Activated T-helper 17 cell treated with anti-CD3 and anti-CD28 coated beads, Interleukin-2, amount 50 U/mL, for 72 hours (primary cell): ENCODE data around the gene PPP1R7. TPM values are rescaled to one million over a fixed set of nuclear protein-coding genes. Genes with fewer than 3 reads are reported as not detected.

Source experiments
- ATAC-seq: fragments of 150-1000 bp; cut with Tn5 transposase; replicated peaks from 2 replicates; pipeline ENCODE4 v1.10.0; 2021; ENCODE audit warnings: mild to moderate bottlenecking, moderate library complexity
- H3K27ac Mint-ChIP-seq: one replicate; pipeline ENCODE4 v1.8.0; 2022; ENCODE audit warnings: mixed read lengths
- H3K27me3 Mint-ChIP-seq: one replicate; pipeline ENCODE4 v1.8.0; 2022; ENCODE audit warnings: mixed read lengths
- H3K36me3 Mint-ChIP-seq: one replicate; pipeline ENCODE4 v1.8.0; 2022; ENCODE audit warnings: low read depth, mild to moderate bottlenecking, mixed read lengths
- H3K4me1 Mint-ChIP-seq: one replicate; pipeline ENCODE4 v1.8.0; 2022; ENCODE audit warnings: mixed read lengths
- H3K4me3 Mint-ChIP-seq: one replicate; pipeline ENCODE4 v1.8.0; 2022; ENCODE audit warnings: mild to moderate bottlenecking, mixed read lengths
- H3K9me3 Mint-ChIP-seq: one replicate; pipeline ENCODE4 v1.8.0; 2022; ENCODE audit warnings: mixed read lengths
- total RNA-seq, 2 donors: library from RNA; stranded (reverse); gene quantifications; one replicate each; pipeline ENCODE4 v1.2.3, GENCODE V29; 2022

Gene PPP1R7
- total RNA-seq, 2 donors from 2014 or later: 81.9 to 86.4 TPM

DNA sequence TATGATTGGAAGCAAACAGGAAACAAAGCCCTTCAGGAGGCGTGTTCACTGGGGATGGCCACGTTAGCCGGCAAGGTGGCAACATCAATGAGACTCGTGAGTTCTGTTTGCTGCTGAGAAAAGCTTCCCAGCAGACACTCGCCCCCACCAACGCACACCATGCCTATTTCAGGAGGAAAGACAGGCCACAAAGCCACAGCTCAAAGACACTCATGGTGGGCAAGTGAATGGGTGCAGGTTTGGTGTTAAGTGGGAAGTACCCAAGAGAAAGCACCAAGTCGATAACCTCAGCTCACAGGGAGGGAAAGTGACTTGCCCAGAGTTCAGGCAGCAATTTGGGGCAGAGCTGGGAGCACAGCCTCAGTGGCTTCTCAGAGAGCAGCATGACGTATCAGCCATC, 37.7 kb upstream of the PPP1R7 start:
- Mint-ChIP-seq H3K27ac (peak overlapping the region; percentile 88), H3K4me1 (peaks cover 34% of the 10 kb centered on the region), H3K36me3 (peaks cover 78% of the 10 kb centered on the region), H3K27me3 (no peaks in the 10 kb centered on the region), H3K9me3 (no peaks in the 10 kb centered on the region), H3K4me3 (peak overlapping the region; percentile 79)
- ATAC-seq: peak; percentile 76

DNA sequence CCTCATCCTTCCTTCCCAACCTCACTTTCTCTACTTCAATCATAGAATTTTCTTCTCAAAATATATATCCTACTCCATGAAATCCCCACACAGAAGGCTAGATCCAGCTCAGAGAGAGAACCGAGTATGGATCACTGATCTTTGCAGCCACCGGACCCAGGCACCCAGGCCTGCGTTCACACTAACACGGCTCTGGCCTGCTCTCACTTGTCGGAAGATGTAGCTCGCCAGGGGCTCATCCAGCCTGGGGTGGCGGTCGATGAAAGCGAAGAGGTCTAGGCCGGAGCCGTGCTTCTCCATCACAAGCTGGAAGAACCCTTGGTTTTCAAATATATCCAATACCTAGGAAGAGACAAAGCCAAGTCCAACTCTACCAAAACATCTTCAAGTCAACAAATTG, 35.4 kb upstream of the PPP1R7 start:
- no peaks in the 10 kb centered on the region for H3K9me3 Mint-ChIP-seq
- no peaks in the 10 kb centered on the region for H3K27me3 Mint-ChIP-seq
- no peak overlapping the region for H3K4me3 Mint-ChIP-seq
- H3K4me1 Mint-ChIP-seq: peaks cover 21% of the 10 kb centered on the region
- no peak for ATAC-seq
- H3K36me3 Mint-ChIP-seq: peaks cover 72% of the 10 kb centered on the region
- H3K27ac Mint-ChIP-seq: peak overlapping the region; percentile 7

DNA sequence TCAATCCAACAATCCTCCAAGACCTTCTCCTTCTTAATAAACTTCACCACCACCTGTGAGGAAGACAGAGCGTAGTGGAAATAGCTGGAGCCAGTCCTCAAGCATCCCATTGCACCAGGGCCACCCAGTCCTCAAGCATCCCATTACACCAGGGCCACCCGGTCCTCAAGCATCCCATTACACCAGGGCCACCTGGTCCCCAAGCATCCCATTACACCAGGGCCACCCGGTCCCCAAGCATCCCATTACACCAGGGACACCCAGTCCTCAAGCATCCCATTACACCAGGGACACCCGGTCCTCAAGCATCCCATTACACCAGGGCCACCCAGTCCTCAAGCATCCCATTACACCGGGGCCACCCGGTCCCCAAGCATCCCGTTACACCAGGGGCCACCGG, 34.9 kb upstream of the PPP1R7 start:
- H3K27me3 Mint-ChIP-seq: no peaks in the 10 kb centered on the region
- peak overlapping the region; percentile 7 for H3K27ac Mint-ChIP-seq

DNA sequence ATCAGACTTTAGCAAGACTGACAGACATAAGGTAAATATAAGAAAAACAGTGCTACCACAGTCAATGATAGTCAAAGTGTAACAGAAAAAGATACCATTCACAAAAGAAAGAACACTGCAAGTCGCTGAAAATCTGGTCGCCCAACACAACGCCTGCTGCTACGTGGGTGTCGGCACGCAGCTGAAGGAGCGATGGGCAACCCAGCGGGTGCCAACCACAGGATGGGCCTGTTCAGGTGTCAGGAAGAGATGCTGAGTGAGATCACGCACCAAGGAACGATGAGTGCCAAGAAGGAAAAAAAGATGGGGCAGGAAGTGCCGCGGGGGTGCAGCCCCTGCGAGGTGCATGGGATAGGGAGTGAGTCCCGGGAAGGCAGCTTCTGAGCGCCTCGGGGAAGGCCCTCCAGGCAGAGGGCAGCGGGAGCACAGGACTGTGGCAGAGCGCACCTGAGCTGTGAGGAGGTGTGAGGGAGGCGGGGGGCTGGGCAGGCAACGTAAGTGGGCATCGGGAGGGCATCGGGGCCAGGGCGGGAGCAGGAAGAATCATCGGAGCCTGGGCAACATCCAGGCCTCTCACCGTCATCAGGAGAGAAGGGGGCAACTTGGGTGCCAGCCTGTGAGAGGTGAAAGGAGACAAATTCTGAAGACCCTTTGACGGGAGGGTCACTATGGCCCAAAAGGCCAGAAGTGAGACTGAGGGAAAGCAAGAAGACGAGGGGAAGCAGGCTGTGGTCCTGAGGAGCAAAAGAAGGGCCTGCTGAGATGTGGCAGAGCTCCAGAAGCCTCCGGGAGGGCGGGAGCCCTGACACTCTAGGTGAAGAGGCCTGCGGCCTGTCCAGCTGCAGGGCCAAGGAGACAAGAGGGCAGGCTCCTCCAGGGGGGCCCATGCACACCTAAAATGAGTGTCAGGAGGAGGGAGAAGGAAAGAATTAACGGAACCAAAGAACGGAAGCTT, 33.4 kb upstream of the PPP1R7 start:
- no peaks in the 10 kb centered on the region for H3K27me3 Mint-ChIP-seq
- H3K4me1 Mint-ChIP-seq: peaks cover 14% of the 10 kb centered on the region
- peaks cover 75% of the 10 kb centered on the region for H3K36me3 Mint-ChIP-seq
- H3K27ac Mint-ChIP-seq: no peak overlapping the region
- H3K4me3 Mint-ChIP-seq: no peak overlapping the region
- ATAC-seq: no peak
- no peaks in the 10 kb centered on the region for H3K9me3 Mint-ChIP-seq

More for the DNA sequence above, 34.9 kb upstream of the PPP1R7 start:
- peaks cover 72% of the 10 kb centered on the region for H3K36me3 Mint-ChIP-seq
- H3K9me3 Mint-ChIP-seq: no peaks in the 10 kb centered on the region
- H3K4me1 Mint-ChIP-seq: peaks cover 16% of the 10 kb centered on the region
- no peak for ATAC-seq
- H3K4me3 Mint-ChIP-seq: no peak overlapping the region

DNA sequence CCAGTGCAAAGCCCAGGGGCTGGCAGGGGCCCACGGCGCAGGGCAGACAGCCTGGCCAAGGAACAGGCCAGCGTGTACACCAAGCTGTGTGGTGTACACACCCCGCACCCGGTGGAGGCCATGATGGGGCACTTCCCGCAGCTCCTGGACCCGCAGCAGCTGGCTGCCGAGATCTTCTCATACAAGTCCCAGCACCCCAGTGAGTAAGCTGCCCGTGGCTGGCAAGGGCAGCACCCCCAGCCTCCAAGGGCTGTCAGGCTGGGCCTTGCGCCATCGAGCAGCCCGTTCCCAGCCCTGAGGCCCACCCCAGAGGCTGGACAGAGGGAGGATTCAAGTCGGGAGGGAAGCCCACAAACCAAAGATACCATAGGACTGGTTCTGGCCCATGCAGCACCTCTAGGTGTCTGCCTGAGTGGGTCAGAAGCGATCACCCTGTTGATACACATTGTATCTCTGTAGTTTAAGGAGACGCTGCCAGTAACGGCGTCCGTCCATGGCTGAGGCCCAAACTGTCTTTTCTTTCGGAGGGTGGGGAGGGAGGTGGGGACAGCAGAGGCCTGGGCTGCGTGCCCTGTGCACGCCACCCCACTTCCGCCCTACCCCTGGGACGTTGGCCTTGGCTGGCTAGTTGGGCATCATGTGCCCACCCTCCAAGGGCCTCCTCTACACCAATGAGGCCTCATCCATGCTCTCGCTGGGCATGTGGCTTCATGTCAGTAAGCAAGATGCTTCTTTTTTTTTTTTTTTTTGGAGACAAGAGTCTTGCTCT, 31.3 kb upstream of the PPP1R7 start:
- no peak overlapping the region for H3K27ac Mint-ChIP-seq
- peaks cover 5% of the 10 kb centered on the region for H3K4me1 Mint-ChIP-seq
- no peak overlapping the region for H3K4me3 Mint-ChIP-seq
- H3K36me3 Mint-ChIP-seq: peaks cover 81% of the 10 kb centered on the region
- ATAC-seq: no peak
- no peaks in the 10 kb centered on the region for H3K9me3 Mint-ChIP-seq
- no peaks in the 10 kb centered on the region for H3K27me3 Mint-ChIP-seq

DNA sequence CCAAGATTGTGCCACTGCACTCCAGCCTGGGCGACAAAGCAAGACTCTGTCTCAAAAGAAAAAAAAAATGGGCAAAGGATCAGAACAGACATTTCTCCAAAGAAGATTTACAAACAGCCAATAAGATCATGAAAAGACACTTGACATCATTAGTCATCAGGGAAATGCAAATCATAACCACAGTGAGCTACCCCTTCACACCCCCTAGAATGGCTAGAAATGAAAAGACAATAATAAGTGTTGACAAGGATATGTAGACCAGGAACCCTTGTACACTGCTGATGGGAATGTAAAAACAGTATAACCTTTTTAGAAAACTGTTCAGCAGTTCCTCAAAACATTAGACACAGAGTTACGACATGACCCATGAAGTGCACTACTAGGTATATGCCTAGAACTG, 29.8 kb upstream of the PPP1R7 start:
- H3K9me3 Mint-ChIP-seq: no peaks in the 10 kb centered on the region
- ATAC-seq: peak; percentile 72

DNA sequence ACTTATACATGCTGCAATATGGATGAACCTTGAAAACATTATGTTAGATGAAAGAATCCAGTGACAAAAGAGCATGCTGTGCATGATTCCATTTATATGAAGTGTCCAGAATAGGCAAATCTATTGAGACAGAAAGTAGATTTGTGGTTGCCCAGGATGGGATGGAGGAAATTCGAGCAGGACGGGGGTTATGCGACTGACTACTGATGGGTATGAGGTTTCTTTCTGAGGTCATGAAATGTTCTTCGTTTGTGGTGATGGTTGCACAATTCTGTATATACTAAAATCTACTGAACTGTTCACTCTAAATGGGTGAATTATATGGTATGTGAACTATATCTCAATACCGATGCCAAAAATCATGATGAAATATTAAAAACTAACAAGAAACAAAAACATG, 29.3 kb upstream of the PPP1R7 start:
- Mint-ChIP-seq H3K27ac (no peak overlapping the region), H3K27me3 (no peaks in the 10 kb centered on the region), H3K9me3 (no peaks in the 10 kb centered on the region), H3K4me1 (no peaks in the 10 kb centered on the region), H3K4me3 (peak overlapping the region; percentile 0), H3K36me3 (peaks cover 66% of the 10 kb centered on the region)
- peak; percentile 25 for ATAC-seq

More for the DNA sequence above, 29.8 kb upstream of the PPP1R7 start:
- Mint-ChIP-seq H3K27ac (peak overlapping the region; percentile 51), H3K4me3 (no peak overlapping the region), H3K36me3 (peaks cover 69% of the 10 kb centered on the region), H3K4me1 (no peaks in the 10 kb centered on the region), H3K27me3 (no peaks in the 10 kb centered on the region)

DNA sequence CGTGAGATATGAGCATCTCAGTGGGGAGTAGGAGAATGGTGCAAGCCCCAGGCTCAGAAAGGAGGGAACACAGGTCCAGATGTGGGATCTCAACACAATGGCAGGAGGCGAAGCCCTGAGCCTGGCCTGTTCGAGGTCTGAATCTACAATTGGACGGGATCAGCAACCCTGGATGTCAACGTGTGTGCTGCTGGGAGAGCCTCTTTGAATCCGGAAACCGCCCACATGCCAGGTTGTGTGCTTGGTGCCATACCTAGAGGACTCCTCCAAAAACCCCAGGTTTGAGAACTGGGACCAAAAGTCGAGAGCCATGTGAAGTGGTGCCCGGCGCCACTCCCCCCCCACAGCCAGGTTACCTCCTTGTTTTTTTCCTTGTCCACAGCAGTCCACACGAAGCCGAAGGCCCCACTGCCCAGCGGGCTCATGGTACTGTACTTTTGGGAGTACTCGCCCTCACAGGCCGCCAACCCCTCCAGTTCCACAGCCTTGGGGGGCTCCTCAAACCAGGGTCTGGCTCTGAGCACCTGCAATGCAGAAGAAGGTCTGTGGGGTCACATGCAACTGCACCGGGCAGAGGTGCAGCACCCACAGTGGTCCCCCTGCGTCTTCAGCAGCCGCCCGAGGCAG, 27.8 kb upstream of the PPP1R7 start:
- no peak for ATAC-seq
- H3K4me3 Mint-ChIP-seq: no peak overlapping the region
- peaks cover 62% of the 10 kb centered on the region for H3K36me3 Mint-ChIP-seq
- no peak overlapping the region for H3K27ac Mint-ChIP-seq
- no peaks in the 10 kb centered on the region for H3K9me3 Mint-ChIP-seq
- no peaks in the 10 kb centered on the region for H3K27me3 Mint-ChIP-seq
- H3K4me1 Mint-ChIP-seq: peaks cover 3% of the 10 kb centered on the region

DNA sequence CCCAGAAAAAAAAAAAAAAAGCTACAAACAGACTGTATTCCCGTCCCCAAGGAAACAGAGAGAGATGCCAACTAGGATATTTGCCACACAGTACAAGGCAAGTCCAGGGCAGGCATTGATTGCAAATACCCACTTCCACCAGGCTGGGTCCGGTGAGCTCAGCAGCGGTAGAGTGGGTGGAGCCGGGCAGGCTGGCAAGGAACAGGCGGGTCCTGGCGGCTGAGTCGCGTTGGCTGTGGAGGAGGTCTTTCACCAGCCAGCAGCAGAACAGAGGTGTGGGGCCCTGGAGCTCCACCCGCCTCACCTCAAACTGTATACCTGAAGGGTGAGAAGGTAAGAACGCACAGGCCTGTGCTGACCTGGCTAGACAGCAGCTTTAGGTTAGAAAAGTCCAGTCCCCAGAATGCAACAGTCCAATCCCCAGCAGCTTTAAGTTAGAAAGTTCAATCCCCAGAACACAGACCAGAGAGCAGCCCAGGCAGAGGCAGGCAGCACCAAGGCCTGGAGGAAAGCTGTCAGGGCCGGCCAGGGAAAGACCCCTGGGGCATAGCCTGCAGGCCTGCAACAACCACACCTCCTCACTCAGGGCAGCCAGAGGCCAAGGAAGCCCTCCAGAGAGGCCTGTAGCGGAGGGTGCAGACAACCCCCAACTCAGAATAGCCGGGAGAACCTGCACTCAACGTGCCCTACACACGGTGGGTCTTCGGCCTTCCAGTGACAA, 26.3 kb upstream of the PPP1R7 start:
- H3K36me3 Mint-ChIP-seq: peaks cover 65% of the 10 kb centered on the region
- no peaks in the 10 kb centered on the region for H3K9me3 Mint-ChIP-seq
- peaks cover 18% of the 10 kb centered on the region for H3K4me1 Mint-ChIP-seq
- H3K4me3 Mint-ChIP-seq: peak overlapping the region; percentile 76
- ATAC-seq: peak; percentile 64
- no peaks in the 10 kb centered on the region for H3K27me3 Mint-ChIP-seq
- H3K27ac Mint-ChIP-seq: peak overlapping the region; percentile 79

DNA sequence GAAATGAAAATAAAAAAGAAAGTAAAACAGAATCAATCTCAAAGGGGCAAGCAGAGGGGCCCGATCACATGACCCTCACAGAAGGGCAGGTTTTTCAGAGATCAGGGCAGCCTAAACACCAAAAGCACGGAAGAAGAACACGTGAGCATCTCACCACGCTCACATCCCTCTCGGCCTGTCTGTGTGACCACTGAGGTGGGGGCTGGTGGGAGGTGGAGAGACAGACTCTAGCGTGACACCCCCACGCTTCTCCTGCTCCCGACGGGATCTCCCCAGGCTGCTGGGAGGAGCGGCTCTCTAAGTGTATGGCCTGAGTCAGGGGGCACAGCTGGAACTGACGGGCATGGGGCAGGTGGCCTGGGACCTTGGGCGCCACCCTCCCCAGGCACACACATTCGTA, 24.6 kb upstream of the PPP1R7 start:
- H3K4me1 Mint-ChIP-seq: peaks cover 22% of the 10 kb centered on the region
- no peaks in the 10 kb centered on the region for H3K9me3 Mint-ChIP-seq
- H3K36me3 Mint-ChIP-seq: peaks cover 60% of the 10 kb centered on the region
- H3K27ac Mint-ChIP-seq: no peak overlapping the region
- no peaks in the 10 kb centered on the region for H3K27me3 Mint-ChIP-seq
- peak overlapping the region; percentile 85 for H3K4me3 Mint-ChIP-seq
- ATAC-seq: no peak

DNA sequence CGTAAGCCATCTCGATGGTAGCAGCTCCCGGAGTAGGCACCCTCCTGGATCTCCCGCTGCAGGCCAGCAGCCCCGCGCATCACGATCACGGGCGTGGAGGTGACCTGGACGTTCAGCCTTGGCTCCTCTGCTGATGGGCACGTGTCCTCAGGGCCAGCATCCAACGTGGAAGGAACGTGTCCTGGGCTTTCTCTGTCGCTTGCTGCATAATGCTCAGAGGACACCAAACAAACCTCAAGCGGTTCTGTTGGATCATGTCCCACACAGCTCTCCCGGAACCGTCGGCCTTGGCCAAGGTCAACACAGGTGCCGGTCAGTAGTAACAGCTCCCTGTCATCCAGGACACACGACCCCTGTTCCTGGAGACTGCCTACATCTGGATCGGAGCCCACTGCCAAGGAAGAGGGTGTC, 24.1 kb upstream of the PPP1R7 start:
- Mint-ChIP-seq H3K27me3 (no peaks in the 10 kb centered on the region), H3K4me3 (peak overlapping the region; percentile 85), H3K4me1 (peaks cover 24% of the 10 kb centered on the region), H3K27ac (peak overlapping the region; percentile 99), H3K9me3 (no peaks in the 10 kb centered on the region), H3K36me3 (peaks cover 58% of the 10 kb centered on the region)
- ATAC-seq: no peak

DNA sequence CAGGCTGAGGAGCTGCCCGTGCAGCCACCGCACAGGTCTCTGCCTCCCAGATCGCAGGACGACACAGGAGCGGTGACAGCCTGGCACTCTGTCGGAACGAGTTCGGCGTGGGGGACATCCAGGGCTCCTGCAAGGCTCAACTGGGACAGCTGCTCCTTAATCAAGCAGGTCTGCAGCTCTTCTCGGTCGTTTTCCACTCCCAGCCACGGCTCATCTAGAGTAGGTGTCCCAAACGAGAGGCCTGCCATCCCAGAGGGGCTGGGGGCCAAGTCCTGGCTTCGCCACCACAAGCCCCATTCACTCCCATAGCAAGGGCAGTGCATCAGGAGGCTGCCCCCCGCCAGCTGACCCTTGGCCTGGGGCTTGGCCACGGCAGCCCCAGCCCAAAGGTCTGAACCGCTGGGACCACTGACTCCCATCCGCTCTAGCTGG, 23.5 kb upstream of the PPP1R7 start:
- H3K27ac Mint-ChIP-seq: peak overlapping the region; percentile 99
- H3K36me3 Mint-ChIP-seq: peaks cover 52% of the 10 kb centered on the region
- H3K4me1 Mint-ChIP-seq: peaks cover 24% of the 10 kb centered on the region
- H3K27me3 Mint-ChIP-seq: no peaks in the 10 kb centered on the region
- H3K4me3 Mint-ChIP-seq: peak overlapping the region; percentile 85
- ATAC-seq: no peak
- H3K9me3 Mint-ChIP-seq: no peaks in the 10 kb centered on the region

DNA sequence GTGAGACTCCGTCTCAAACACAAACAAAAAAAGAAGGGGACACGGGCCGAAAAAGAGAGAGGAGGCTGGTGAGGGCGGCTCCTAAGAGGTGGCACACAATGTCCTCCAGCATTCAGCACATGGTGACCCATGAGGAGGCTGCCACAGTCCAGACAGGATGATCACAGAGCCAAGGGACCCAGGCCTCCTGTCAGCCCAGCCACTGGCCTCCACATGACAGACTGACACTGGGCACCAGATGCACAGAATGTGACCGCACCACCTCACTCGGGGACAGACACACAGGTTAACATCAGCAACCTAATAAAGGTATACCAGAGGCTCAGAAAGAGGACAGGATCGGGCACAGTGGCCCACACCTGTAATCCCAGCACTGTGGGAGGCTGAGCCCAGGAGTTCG, 22.0 kb upstream of the PPP1R7 start:
- peaks cover 24% of the 10 kb centered on the region for H3K4me1 Mint-ChIP-seq
- no peaks in the 10 kb centered on the region for H3K27me3 Mint-ChIP-seq
- peaks cover 51% of the 10 kb centered on the region for H3K36me3 Mint-ChIP-seq
- H3K27ac Mint-ChIP-seq: peak overlapping the region; percentile 99
- H3K9me3 Mint-ChIP-seq: no peaks in the 10 kb centered on the region
- H3K4me3 Mint-ChIP-seq: peak overlapping the region; percentile 85
- no peak for ATAC-seq
